Measurements from ENCODE around the gene CDKN2D. TPM values are rescaled to one million over a fixed set of nuclear protein-coding genes. Genes with fewer than 3 reads are reported as not detected.
"Not testable (repeated sequence)": the region's sequence is repeated elsewhere in the genome, so short reads cannot be mapped to it uniquely, and the experiment has no call there.

Gene CDKN2D
- total RNA-seq, 2 experiments from 2014 or later: 68.6 to 68.8 TPM

DNA sequence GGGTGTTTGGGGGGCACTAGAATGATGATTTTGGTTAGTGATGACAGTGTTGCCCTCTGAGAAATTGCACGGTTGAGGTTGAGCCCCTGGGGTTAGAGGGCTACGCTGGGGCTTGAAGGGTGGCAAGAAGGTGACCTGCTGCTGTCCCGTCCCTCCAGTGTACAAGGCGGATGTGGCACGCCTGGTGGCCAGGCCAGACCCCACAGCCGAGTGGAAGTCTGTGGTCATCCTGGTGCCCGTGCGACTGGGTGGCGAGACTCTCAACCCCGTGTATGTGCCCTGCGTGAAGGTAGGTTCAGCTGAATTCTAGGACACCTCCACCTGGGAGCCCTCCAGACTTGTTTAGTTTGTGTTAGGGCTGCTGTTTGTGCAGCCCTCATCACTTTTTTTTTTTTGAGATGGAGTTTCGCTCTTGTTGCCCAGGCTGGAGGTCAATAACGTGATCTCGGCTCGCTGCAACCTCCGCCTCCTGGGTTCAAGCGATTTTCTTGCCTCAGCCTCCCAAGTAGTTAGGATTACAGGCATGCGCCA, 20.0 kb downstream of the CDKN2D start:
- peaks cover 25% of the 10 kb centered on the region for H3K36me3 Mint-ChIP-seq
- POLR2A ChIA-PET: no interaction called here

DNA sequence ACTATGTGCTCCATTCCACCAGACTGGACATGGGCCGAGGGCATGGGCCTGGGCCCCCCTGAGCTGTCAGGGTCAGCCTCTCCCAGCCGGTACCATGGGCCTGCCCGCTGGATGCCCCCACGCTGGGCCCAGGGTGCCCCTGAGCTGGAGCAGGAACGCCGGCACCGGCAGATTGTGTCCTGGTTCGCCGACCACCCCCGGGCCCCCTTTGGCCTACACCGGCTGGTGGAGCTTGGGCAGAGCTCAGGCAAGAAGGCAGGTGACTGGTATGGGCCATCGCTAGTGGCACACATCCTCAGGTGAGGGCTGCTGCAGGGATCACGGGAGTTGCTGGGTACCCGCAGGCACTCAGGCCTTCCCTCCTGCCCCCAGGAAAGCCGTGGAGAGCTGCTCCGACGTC, 22.0 kb downstream of the CDKN2D start:
- intact Hi-C loops (cut with micrococcal nuclease): no loop called here
- Mint-ChIP-seq H3K4me3 (no peak overlapping the region), H3K27ac (no peak overlapping the region), H3K4me1 (ENCODE audit: low read depth) (peaks cover 14% of the 10 kb centered on the region), H3K9me3 (no peaks in the 10 kb centered on the region), H3K27me3 (no peaks in the 10 kb centered on the region), H3K36me3 (peaks cover 9% of the 10 kb centered on the region)
- CTCF ChIA-PET: interaction anchor here (1.3 kb wide), 1 partner anchor 111 kb away, joined by 5 read pairs; no protein-coding TSS in a partner anchor
- no peak for DNase-seq
- POLR2A ChIA-PET: no interaction called here

More for the DNA sequence above, 20.0 kb downstream of the CDKN2D start:
- Mint-ChIP-seq H3K4me3 (no peak overlapping the region), H3K4me1 (ENCODE audit: low read depth) (peaks cover 25% of the 10 kb centered on the region), H3K27me3 (no peaks in the 10 kb centered on the region), H3K9me3 (no peaks in the 10 kb centered on the region), H3K27ac (no peak overlapping the region)
- intact Hi-C loops (cut with micrococcal nuclease): no loop called here
- no peak for DNase-seq
- CTCF ChIA-PET: no interaction called here

DNA sequence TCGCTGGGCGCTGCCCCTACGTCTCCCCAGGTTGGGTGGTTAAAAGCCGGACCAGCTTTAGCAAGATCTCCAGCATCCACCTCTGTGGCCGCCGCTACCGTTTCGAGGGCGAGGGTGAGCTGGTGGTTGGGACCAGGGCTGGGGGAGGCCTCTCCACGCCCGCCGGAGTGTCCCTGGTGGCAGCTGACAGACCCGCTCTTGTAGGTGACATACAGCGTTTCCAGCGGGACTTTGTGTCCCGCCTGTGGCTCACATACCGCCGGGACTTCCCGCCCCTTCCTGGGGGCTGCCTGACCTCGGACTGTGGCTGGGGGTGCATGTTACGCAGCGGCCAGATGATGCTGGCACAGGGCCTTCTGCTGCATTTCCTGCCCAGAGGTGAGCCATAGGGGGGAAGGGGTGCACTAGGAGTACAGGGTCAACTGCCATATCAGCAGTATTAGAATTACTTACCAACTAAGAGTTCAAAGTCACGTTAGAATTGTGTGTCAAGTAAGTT, 24.0 kb downstream of the CDKN2D start:
- POLR2A ChIA-PET: no interaction called here
- Mint-ChIP-seq H3K4me3 (peak overlapping the region; percentile 88), H3K36me3 (peaks cover 3% of the 10 kb centered on the region), H3K27me3 (peaks cover 4% of the 10 kb centered on the region), H3K9me3 (no peaks in the 10 kb centered on the region), H3K27ac (peak overlapping the region; percentile 84), H3K4me1 (ENCODE audit: low read depth) (peaks cover 14% of the 10 kb centered on the region)
- peak; percentile 45 for DNase-seq
- intact Hi-C loops (cut with micrococcal nuclease): loop anchor here (5.0 kb wide), 1 partner anchor 38 kb away; no protein-coding TSS in a partner anchor
- CTCF ChIA-PET: no interaction called here

DNA sequence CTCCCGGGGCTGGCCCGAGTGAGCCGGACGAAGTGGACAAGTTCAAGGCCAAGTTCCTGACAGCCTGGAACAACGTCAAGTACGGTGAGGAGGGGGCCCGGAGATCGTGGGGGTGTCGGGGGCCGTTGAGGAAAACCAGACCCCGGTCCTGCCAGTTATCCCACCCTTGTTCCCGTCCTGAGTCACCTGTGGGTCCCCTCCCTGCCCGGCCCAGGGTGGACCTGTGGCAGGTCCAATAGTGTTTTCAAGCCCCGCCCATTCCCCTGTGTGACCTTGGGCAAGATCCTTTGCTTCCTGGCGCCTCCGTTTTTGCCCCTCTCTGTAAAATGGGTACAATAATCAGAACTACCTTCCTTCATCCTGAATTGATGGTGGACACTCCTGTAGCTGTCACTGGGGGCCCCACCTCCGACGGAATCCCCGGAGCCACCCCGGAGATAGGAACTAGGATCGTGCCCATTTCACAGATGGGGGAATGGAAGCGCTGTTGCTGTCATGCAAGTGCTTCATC, 24.5 kb downstream of the CDKN2D start:
- Mint-ChIP-seq H3K36me3 (peaks cover 3% of the 10 kb centered on the region), H3K27me3 (peaks cover 4% of the 10 kb centered on the region), H3K4me3 (peak overlapping the region; percentile 88), H3K4me1 (ENCODE audit: low read depth) (peaks cover 14% of the 10 kb centered on the region), H3K9me3 (no peaks in the 10 kb centered on the region), H3K27ac (peak overlapping the region; percentile 84)
- CTCF ChIA-PET: no interaction called here
- POLR2A ChIA-PET: no interaction called here
- intact Hi-C loops (cut with micrococcal nuclease): loop anchor here (5.0 kb wide), 1 partner anchor 37 kb away; no protein-coding TSS in a partner anchor
- peak; percentile 38 for DNase-seq

DNA sequence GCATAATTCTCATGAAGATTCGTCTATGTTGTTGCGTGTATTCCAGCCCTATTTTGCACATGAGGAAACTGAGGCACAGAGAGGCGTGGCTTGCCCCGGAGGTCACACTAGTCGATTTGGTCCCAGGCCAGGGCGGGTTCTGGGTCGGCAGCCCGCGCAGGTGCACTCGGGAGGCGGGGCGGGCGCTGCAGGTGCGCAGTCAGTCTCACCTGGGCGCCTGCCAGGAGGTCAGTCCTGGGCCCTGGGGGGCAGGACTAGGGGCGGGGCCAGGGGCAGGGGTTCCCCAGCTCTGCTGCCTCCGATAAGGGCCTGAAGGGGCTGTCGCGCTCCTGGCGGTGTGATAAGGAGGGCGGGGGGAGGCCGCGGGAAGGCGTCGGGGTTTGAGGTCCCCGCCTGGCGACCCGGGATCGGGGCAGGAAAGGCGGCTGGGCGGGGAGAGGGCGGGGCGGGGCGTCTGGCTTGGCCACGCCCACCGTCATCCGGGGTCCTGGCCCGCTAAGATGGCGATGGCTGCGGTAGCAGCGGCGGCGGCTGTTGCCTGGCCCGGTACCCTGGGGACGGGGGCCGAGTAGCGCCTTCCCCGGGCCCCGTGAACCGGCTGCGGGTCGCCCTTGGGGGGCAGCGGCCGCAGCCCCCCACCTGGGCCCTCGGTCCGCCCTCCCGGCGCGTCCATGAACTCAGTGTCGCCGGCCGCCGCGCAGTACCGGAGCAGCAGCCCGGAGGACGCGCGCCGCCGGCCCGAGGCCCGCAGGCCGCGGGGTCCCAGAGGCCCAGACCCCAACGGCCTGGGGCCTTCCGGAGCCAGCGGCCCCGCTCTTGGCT, 25.1 kb downstream of the CDKN2D start, which contains the start of gene ATG4D:
TSS of gene ATG4D (plus strand) at position 485 of the 822 bp plus-strand sequence. CDS start at position 672, 187 bp downstream.
- peak; percentile 85 for DNase-seq
- intact Hi-C loops (cut with micrococcal nuclease): loop anchor here (1.0 to 5.0 kb wide), 2 partner anchors 26 to 36 kb away; no protein-coding TSS in a partner anchor
- Mint-ChIP-seq H3K4me1 (ENCODE audit: low read depth) (peaks cover 14% of the 10 kb centered on the region), H3K4me3 (peak within 1 kb of the TSS; percentile 88), H3K27ac (peak within 1 kb of the TSS; percentile 84), H3K9me3 (no peaks in the 10 kb centered on the region), H3K36me3 (peaks cover 3% of the 10 kb centered on the region), H3K27me3 (peaks cover 8% of the 10 kb centered on the region)
- ChIA-PET CTCF (interaction anchor here (1.5 to 2.7 kb wide), 4 partner anchors 9 to 60 kb away, joined by 3 to 18 read pairs (median 7); no protein-coding TSS in a partner anchor), POLR2A (interaction anchor here (1.0 kb wide), 1 partner anchor 35 kb away, joined by 4 read pairs; no protein-coding TSS in a partner anchor)

DNA sequence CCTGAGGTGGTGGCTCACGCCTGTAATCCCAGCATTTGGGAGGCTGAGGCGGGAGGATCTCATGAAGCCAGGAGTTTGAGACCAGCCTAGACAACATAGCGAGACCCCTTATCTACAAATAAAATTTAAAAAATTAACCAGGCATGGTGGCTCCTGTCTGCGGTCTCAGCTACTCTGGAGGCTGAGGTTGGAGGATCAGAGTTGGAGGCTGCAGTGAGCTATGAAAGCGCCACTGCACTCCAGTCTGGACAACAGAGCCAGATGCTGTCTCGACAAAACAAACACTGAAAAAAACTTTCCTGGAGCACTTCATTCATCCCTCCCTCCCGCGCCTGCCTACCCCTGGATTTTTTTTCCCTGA, 25.7 kb downstream of the CDKN2D start:
- POLR2A ChIA-PET: interaction anchor here (0.6 to 1.0 kb wide), 2 partner anchors 13 to 35 kb away, joined by 3 to 4 read pairs; no protein-coding TSS in a partner anchor
- Mint-ChIP-seq H3K27ac (peak overlapping the region; percentile 65), H3K36me3 (peaks cover 3% of the 10 kb centered on the region), H3K4me1 (ENCODE audit: low read depth) (peaks cover 14% of the 10 kb centered on the region), H3K4me3 (peak overlapping the region; percentile 68), H3K27me3 (peaks cover 10% of the 10 kb centered on the region), H3K9me3 (no peaks in the 10 kb centered on the region)
- intact Hi-C loops (cut with micrococcal nuclease): loop anchor here (1.0 to 5.0 kb wide), 2 partner anchors 26 to 36 kb away; no protein-coding TSS in a partner anchor
- CTCF ChIA-PET: interaction anchor here (0.7 to 2.7 kb wide), 9 partner anchors 9 to 174 kb away, joined by 3 to 18 read pairs (median 4); partner anchors contain the start of genes CDKN2D and DNM2
- no peak for DNase-seq

DNA sequence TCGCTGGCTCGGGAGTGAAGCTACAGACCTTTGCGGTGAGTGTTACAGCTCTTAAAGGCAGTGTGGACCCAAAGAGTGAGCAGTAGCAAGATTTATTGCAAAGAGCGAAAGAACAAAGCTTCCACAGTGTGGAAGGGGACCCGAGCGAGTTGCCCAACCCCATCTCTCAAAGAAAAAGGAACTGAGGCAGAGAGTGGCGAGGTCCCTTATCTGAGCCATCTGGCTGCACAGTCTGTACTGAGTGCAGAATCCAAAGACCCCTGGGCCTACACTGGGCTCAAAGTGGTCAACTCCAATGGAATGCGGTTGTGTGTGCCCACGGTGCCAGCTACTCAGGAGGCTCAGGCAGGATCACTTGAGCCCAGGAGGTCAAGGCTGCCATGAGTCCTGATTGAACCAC, 29.8 kb downstream of the CDKN2D start:
- H3K27ac Mint-ChIP-seq, POLR2A ChIA-PET: not testable (repeated sequence)

DNA sequence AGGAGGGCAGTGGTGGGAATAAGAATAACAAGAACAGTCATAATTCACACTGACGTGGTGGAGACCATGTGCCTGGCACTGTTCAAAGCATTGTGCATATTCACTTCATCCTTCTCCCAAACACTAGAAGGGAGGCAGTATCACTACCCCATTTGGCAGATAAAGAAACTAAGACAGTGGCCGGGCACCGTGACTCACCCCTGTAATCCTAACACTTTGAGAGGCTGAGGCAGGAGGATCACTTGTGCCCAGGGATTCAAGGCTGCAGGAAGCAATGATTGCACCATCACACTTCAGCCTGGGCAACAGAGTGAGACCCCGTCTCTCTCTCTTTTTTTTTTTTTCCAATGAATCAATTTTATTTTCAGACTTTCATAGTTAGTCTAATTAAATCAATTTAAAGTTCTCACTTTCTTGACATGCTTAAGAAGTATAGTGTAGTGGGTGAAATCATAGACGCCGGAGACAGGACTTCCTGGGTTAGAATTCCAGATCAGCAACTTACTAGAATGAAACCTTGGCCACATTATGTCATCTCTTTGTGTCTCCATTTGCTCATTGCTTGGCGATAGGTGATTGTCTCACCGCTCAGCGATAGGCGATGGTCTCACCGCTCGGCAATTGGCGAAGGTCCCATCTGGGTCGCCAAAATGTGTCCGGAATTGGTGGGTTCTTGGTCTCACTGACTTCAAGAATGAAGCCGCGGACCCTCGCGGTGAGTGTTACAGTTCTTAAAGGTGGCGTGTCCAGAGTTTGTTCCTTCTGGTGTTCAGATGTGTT, 30.4 kb downstream of the CDKN2D start:
- intact Hi-C loops (cut with micrococcal nuclease): no loop called here
- CTCF ChIA-PET: interaction anchor here (0.5 to 1.0 kb wide), 2 partner anchors 30 to 413 kb away, joined by 3 to 4 read pairs; no protein-coding TSS in a partner anchor
- no peak overlapping the region for H3K4me3 Mint-ChIP-seq
- no peak overlapping the region for H3K27ac Mint-ChIP-seq
- POLR2A ChIA-PET: no interaction called here
- H3K9me3 Mint-ChIP-seq: no peaks in the 10 kb centered on the region
- H3K4me1 Mint-ChIP-seq (ENCODE audit: low read depth): peaks cover 3% of the 10 kb centered on the region
- peaks cover 20% of the 10 kb centered on the region for H3K27me3 Mint-ChIP-seq
- H3K36me3 Mint-ChIP-seq: no peaks in the 10 kb centered on the region
- DNase-seq: no peak

More for the DNA sequence above, 29.8 kb downstream of the CDKN2D start:
- intact Hi-C loops (cut with micrococcal nuclease); H3K4me3 Mint-ChIP-seq; DNase-seq; H3K36me3 Mint-ChIP-seq; H3K4me1 Mint-ChIP-seq (ENCODE audit: low read depth); CTCF ChIA-PET; H3K9me3 Mint-ChIP-seq: not testable (repeated sequence)
- peaks cover 16% of the 10 kb centered on the region for H3K27me3 Mint-ChIP-seq

DNA sequence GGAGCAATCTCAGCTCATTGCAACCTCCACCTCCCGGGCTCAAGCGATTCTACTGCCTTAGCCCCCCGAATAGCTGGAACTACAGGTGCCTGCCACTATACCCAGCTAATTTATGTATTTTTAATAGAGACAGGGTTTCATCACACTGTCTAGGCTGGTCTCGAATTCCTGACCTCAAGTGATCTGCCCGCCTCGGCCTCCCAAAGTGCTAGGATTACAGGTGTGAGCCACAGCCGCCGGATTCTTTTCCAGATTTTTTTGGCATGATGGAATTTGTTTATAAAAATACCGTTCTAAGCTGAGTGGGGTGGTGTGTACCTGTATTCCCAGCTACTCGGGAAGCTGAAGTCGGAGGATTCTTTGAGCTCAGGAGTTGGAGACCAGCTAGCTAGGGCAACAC, 31.1 kb downstream of the CDKN2D start:
- Mint-ChIP-seq H3K27ac (no peak overlapping the region), H3K27me3 (peaks cover 20% of the 10 kb centered on the region), H3K4me3 (no peak overlapping the region), H3K9me3 (no peaks in the 10 kb centered on the region), H3K36me3 (no peaks in the 10 kb centered on the region), H3K4me1 (ENCODE audit: low read depth) (no peaks in the 10 kb centered on the region)
- intact Hi-C loops (cut with micrococcal nuclease): no loop called here
- DNase-seq: no peak
- CTCF ChIA-PET: interaction anchor here (0.5 to 1.0 kb wide), 2 partner anchors 30 to 413 kb away, joined by 3 to 4 read pairs; no protein-coding TSS in a partner anchor
- POLR2A ChIA-PET: interaction anchor here (0.6 kb wide), 1 partner anchor 539 kb away, joined by 3 read pairs; no protein-coding TSS in a partner anchor

DNA sequence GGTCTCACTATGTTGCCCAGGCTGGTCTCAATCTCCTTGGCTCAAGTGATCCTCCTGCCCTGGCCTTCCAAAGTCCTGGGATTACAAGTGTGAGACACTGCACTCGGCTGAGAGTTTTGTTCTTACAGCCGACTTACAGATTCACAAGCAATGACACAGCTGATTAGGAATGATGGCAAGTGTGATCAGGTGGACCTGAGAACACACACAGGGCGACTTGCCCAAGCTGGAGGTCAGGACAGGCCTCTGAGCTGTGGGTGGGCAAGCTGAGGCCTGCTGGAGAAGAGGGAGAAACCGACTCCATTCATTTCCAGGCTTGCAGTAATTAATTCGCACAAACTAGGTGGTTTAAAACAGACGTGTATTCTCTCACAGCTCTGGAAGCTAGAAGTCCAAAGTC, 33.2 kb downstream of the CDKN2D start:
- H3K27ac Mint-ChIP-seq: no peak overlapping the region
- intact Hi-C loops (cut with micrococcal nuclease): no loop called here
- ChIA-PET POLR2A (no interaction called here), CTCF (interaction anchor here (1.0 kb wide), 1 partner anchor 10 kb away, joined by 3 read pairs; no protein-coding TSS in a partner anchor)
- no peaks in the 10 kb centered on the region for H3K36me3 Mint-ChIP-seq
- no peaks in the 10 kb centered on the region for H3K9me3 Mint-ChIP-seq
- DNase-seq: no peak
- no peak overlapping the region for H3K4me3 Mint-ChIP-seq
- H3K27me3 Mint-ChIP-seq: peaks cover 20% of the 10 kb centered on the region
- no peaks in the 10 kb centered on the region for H3K4me1 Mint-ChIP-seq (ENCODE audit: low read depth)

DNA sequence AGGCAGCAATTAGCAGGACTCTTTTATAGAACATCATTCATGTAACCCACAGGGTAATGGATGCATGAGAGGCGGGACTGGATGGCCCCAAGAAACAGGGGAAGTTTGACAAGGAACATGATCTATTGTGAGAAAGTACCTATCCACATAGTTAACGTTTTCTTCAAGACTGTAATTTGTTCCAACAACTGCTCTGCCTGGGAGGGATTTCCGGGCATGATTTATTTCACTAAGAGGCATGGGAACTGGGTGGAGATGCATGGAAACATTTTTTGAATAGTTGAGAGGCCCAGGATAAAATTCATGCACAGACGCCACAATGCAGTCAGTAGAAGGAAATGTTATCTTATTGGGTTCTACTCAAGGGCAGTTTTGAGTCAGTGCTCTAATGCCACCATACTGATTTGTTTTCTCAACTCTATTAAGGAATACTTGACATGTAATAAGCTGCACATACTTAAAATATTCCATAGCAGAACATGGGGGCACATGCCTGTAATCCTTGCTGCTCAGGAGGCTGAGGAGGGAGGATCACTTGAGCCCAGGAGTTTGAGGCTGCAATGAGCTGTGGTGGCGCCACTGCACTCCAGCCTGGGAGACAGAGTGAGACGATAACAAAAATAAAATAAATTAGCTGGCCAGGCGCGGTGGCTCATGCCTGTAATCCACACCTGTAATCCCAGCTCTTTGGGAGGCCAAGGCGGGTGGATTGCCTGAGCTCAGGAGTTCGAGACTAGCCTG, 35.0 kb downstream of the CDKN2D start:
- Mint-ChIP-seq H3K27ac (no peak overlapping the region), H3K27me3 (peaks cover 13% of the 10 kb centered on the region), H3K9me3 (no peaks in the 10 kb centered on the region), H3K4me1 (ENCODE audit: low read depth) (no peaks in the 10 kb centered on the region), H3K36me3 (no peaks in the 10 kb centered on the region), H3K4me3 (no peak overlapping the region)
- ChIA-PET CTCF (interaction anchor here (0.6 to 1.1 kb wide), 3 partner anchors 19 to 182 kb away, joined by 3 read pairs; no protein-coding TSS in a partner anchor), POLR2A (no interaction called here)
- no peak for DNase-seq
- intact Hi-C loops (cut with micrococcal nuclease): no loop called here

Data from activated CD4-positive, alpha-beta memory T cell treated with anti-CD3 and anti-CD28 coated beads for 36 hours (primary cell).